ENCODE results near the gene SLC27A3.

The SLC27A3 gene

DNA sequence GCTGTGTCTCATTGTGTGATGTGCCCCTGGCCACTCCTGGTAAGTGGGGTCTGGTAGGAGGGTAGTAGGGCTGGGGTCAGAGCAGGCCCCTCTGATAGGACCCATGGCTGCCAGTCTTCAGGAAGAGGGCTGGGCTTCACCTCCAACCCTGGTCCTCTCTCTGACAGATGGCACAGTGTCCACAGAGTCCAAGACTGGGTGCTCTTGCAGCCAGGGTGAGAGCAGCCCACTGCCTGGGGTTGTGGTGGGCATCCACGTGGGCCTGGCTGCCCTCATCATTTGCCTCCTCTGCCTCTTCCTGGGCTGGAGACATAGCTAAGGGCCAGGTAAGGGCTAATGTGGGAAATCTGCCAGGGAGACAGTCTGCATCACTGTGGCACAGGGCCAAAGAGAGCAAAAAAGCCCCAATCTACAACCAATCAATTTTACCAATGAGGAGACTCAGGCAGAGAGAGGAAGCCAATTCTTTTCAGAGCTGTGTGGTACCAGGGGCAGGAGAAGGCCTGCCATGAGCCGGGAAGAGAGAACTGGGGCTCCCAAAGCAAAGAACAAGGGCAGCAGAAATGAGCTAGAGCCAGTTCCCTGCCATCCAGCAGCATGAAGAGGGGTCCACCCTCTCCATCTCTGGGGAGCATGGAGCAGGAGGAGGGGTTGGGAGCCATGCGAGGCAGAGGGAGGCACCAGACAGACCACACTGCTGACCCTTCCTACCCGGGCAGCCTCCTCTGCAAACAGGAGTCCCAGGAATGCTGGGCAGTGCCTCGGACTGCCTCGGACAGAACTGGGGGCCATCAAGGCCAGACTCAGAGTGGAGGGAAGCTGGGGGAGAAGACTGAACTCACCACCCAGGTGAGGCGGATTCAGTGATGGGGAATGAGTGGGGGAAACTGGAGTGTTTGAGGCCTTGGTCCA, 26.8 kb downstream of the SLC27A3 start:
- no peak overlapping the region for H3K9ac ChIP-seq (ENCODE audit: low read depth, low read length)
- 0 out of 2 replicates have a peak, but pooled peaks cover 9% of the 10 kb centered on the region for H3K36me3 ChIP-seq (ENCODE audit: insufficient read depth, low read length)
- WGBS: 97% methylated on average over 7 of the region's 7 CpGs
- no peaks in the 10 kb centered on the region for H3K4me1 ChIP-seq (ENCODE audit: insufficient read depth, low read length)
- no peaks in the 10 kb centered on the region for H3K27me3 ChIP-seq (ENCODE audit: insufficient read depth, low read length)
- no peaks in the 10 kb centered on the region for H3K9me3 ChIP-seq (ENCODE audit: insufficient read depth, low read depth, low read length)
- H3K27ac ChIP-seq (ENCODE audit: low read depth, low read length): no peak overlapping the region
- no peak overlapping the region for H3K4me3 ChIP-seq (ENCODE audit: low read length)

DNA sequence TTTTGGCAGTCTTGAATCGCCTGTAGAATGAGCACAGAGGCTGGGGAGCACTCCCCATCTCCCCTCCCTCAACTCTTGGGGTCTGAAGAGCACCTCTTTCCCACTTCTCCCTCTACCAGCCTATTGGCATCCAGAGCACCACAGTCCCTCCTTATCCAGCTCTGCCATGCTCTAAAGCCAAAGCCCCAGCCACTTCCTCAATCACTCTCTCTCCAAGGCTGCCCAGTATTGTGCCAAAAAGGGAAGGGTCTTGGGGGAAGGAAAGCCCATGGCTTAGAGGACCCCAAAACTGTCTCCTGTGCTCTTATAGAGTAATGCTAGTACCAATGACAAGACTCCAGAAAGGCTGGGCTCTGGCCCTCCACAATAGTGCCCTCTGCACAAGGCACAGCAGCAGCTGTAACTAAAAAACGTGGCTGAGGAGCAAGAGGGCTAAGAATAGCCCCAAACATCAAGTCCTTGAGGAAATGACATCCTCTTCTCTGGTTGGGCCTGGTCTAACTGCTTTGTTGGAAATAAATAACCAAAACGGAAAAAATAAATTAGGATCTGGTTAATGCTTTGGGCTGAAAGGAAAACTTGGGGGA, 28.4 kb downstream of the SLC27A3 start:
- Histone ChIP-seq H3K4me3 (ENCODE audit: low read length) (no peak overlapping the region), H3K27ac (ENCODE audit: low read depth, low read length) (no peak overlapping the region), H3K27me3 (ENCODE audit: insufficient read depth, low read length) (no peaks in the 10 kb centered on the region), H3K9ac (ENCODE audit: low read depth, low read length) (no peak overlapping the region), H3K9me3 (ENCODE audit: insufficient read depth, low read depth, low read length) (no peaks in the 10 kb centered on the region), H3K4me1 (ENCODE audit: insufficient read depth, low read length) (no peaks in the 10 kb centered on the region), H3K36me3 (ENCODE audit: insufficient read depth, low read length) (peaks cover 23% of the 10 kb centered on the region)
- WGBS: 82% methylated on average over 3 of the region's 3 CpGs

DNA sequence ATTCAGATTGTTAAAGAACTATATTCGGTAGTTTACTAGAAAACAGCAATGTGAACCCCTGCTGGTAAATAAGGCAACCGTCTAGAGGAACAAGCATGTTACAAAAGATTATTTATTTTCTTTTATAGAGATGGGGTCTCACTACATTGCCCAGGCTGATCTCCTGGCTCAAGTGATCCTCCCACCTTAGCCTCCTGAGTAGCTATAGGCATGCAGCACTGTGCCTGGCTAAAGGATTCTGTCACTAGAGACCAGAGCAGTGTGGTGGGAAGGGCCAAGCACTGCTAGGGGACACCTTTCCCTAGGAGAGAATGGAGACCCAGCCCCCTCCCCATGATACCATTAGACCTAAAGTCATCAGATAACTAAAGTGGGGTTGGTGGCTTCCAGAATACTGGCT, 28.9 kb downstream of the SLC27A3 start:
- Histone ChIP-seq H3K27me3 (ENCODE audit: insufficient read depth, low read length) (no peaks in the 10 kb centered on the region), H3K4me3 (ENCODE audit: low read length) (no peak overlapping the region), H3K27ac (ENCODE audit: low read depth, low read length) (no peak overlapping the region), H3K4me1 (ENCODE audit: insufficient read depth, low read length) (no peaks in the 10 kb centered on the region), H3K9ac (ENCODE audit: low read depth, low read length) (no peak overlapping the region), H3K36me3 (ENCODE audit: insufficient read depth, low read length) (peaks cover 29% of the 10 kb centered on the region), H3K9me3 (ENCODE audit: insufficient read depth, low read depth, low read length) (no peaks in the 10 kb centered on the region)
- 62% methylated on average over 2 of the region's 2 CpGs for WGBS

DNA sequence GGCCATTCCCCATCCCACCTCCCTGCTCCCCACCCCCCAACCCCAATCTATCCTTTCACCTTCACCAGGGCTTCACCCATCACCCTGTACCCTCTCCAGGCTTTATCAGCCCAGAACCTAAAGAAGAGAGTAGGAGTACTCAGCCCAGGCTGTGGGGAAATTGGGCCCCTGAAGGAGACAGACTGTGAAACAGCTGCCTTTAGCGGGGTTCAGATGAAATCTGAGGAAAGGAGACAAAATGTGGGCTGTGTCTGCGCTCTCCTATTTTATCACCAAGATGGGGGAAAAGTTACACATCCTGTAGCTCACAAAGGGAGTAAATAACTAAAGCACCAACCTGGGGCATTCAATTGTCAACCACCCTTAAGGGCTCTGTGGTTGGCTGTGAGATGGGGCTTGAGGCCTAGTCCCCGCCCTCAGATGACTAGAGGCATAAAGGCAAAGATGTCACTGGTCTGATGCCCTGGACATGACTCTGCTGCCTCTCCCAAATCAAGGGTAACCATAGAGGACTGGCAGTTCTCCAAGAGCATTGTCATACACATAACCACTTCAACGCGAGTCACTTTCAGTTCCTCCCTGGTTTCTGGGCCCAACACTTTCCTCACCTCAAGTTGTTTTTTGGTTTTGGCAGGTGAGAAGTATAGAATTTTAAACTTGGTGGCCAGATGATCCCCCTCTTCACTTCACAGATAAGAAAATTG, 30.0 kb downstream of the SLC27A3 start:
- H3K4me1 ChIP-seq (ENCODE audit: insufficient read depth, low read length): no peaks in the 10 kb centered on the region
- H3K9me3 ChIP-seq (ENCODE audit: insufficient read depth, low read depth, low read length): no peaks in the 10 kb centered on the region
- no peaks in the 10 kb centered on the region for H3K27me3 ChIP-seq (ENCODE audit: insufficient read depth, low read length)
- no peak overlapping the region for H3K27ac ChIP-seq (ENCODE audit: low read depth, low read length)
- 90% methylated on average over 5 of the region's 5 CpGs for WGBS
- no peak overlapping the region for H3K9ac ChIP-seq (ENCODE audit: low read depth, low read length)
- H3K36me3 ChIP-seq (ENCODE audit: insufficient read depth, low read length): peaks cover 39% of the 10 kb centered on the region
- no peak overlapping the region for H3K4me3 ChIP-seq (ENCODE audit: low read length)

DNA sequence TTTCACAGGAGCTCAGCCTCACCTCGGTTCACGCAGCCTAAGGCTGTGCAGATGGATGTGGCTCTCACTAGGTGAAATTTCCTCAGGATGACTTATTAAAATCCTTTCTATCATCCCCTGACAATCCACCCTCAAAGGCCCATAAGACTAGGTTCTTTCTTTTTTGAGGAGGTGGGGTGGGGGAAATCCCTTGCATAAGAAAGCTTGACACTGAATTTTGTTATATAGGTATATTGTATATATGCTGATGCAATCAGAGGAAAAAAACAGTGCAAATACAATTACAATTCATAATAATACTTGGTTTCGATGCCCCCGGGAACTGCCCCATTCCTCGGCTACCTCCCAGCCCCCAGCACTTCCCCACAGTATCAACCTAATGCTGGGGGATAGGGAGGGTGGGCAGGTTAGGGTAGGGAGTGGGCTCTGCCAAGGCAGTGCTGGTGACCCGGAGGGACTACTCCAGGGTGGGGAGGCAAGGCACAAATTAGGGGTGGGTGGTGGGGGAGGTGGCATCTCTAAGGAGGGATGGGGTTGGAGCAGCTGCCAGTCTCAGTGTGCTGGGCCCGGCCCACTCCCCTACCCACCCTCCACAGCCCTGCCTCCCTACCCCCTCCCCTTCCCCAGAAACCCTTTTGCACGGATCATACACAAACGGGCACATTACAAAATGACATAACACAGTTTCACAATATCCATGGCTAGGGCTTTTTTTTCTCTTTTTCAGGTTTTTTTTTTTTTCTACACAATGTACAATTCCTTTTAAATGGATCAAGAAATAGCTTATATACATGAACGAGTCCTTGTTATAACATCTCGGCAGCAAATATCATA, 30.9 kb downstream of the SLC27A3 start:
- H3K36me3 ChIP-seq (ENCODE audit: insufficient read depth, low read length): peaks cover 47% of the 10 kb centered on the region
- H3K9me3 ChIP-seq (ENCODE audit: insufficient read depth, low read depth, low read length): no peaks in the 10 kb centered on the region
- H3K4me1 ChIP-seq (ENCODE audit: insufficient read depth, low read length): no peaks in the 10 kb centered on the region
- no peak overlapping the region for H3K9ac ChIP-seq (ENCODE audit: low read depth, low read length)
- no peaks in the 10 kb centered on the region for H3K27me3 ChIP-seq (ENCODE audit: insufficient read depth, low read length)
- 94% methylated on average over 8 of the region's 11 CpGs for WGBS
- H3K4me3 ChIP-seq (ENCODE audit: low read length): no peak overlapping the region
- no peak overlapping the region for H3K27ac ChIP-seq (ENCODE audit: low read depth, low read length)

DNA sequence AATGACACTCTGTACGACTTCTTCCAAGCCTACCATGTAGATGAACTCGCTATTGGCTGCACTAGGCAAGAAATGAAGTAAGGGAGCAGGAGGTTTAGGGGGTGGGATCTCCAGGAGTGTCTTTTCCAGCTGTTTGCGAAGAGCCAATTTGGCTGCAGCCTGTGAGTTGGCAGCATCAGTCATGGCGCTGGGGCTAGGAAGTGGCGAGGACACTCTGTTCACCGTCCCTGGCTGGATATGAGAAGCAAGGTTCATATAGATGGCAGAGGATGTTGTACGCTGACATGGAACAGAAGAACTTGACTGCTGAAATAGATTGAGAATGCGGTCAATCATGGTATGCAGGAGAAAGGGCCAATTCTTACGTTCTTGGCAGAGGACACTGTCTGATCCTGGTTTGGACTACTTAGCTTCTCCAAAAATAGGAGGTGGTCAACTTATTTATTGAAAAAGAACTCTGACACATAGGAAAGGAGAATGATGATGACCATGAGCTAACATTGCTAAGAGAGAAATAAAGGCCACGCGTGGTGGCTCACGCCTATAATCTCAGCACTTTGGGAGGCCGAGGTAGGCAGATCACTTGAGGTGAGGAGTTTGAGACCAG, 41.2 kb downstream of the SLC27A3 start:
- no peaks in the 10 kb centered on the region for H3K9me3 ChIP-seq (ENCODE audit: insufficient read depth, low read depth, low read length)
- 96% methylated on average over 13 of the region's 13 CpGs for WGBS
- no peaks in the 10 kb centered on the region for H3K4me1 ChIP-seq (ENCODE audit: insufficient read depth, low read length)
- peaks cover 89% of the 10 kb centered on the region for H3K36me3 ChIP-seq (ENCODE audit: insufficient read depth, low read length)
- H3K27me3 ChIP-seq (ENCODE audit: insufficient read depth, low read length): no peaks in the 10 kb centered on the region
- no peak overlapping the region for H3K4me3 ChIP-seq (ENCODE audit: low read length)
- no peak overlapping the region for H3K27ac ChIP-seq (ENCODE audit: low read depth, low read length)
- H3K9ac ChIP-seq (ENCODE audit: low read depth, low read length): no peak overlapping the region

DNA sequence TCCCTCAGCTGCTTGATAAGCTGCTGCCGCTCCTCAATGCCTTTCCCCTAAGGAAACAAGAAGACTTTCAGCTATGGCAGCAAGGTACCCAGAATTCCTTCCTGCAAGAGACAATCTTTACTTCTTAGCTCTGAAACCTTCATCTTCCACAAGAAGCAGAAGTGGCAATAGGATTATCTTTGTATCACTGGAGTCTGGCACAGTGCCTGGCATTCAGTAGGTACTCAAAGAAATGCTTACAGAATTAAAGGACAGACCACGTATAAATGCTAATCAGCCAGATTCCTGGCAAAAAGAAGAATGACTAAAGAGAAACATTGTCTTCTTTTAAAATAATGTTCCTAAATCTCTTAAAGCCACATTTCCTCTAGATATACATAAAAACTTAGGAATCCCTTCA, 43.7 kb downstream of the SLC27A3 start:
- H3K27ac ChIP-seq (ENCODE audit: low read depth, low read length): no peak overlapping the region
- H3K4me1 ChIP-seq (ENCODE audit: insufficient read depth, low read length): no peaks in the 10 kb centered on the region
- H3K9ac ChIP-seq (ENCODE audit: low read depth, low read length): no peak overlapping the region
- H3K36me3 ChIP-seq (ENCODE audit: insufficient read depth, low read length): peaks cover 71% of the 10 kb centered on the region
- whole genome bisulfite sequencing: over 99% methylated on average over 2 of the region's 2 CpGs
- H3K4me3 ChIP-seq (ENCODE audit: low read length): no peak overlapping the region
- H3K27me3 ChIP-seq (ENCODE audit: insufficient read depth, low read length): no peaks in the 10 kb centered on the region
- H3K9me3 ChIP-seq (ENCODE audit: insufficient read depth, low read depth, low read length): no peaks in the 10 kb centered on the region

DNA sequence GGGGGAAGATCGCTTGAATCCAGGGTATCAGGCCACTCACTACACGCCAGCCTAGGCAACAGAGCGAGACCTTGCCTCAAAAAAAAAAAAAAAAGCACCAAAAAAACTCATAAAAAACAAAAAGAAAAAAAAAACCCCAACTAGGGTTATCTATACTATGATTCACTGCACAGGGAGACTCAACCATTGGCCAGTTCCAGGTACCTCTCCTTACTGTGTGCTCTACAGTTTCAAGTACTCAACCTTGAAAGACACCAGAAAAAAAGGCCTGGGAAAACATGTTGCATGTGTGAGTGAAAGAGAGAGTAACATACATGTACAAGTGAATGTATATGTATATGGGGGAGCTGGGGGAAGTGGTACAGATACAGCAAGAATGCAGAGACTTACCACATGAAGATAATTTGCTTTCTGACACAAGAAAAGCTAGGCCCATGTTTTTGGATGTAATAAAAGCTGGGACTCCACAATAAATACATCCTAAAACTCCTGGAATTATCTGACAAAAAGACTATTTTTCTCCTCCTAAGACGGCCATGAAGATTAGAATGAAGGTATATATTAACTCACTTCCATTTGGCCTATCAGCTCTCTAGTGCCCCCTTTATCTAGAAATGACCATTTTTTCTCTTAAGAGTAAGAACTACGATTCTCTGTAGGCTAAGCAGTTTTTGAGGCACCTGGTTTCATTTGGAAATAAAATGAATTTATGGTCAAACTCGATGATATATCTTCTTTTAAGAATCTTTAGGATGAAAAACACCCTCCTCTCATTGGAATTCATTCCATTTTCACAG, 52.2 kb downstream of the SLC27A3 start:
- Histone ChIP-seq H3K4me3 (ENCODE audit: low read length) (no peak overlapping the region), H3K4me1 (ENCODE audit: insufficient read depth, low read length) (no peaks in the 10 kb centered on the region), H3K27me3 (ENCODE audit: insufficient read depth, low read length) (no peaks in the 10 kb centered on the region), H3K9ac (ENCODE audit: low read depth, low read length) (no peak overlapping the region), H3K36me3 (ENCODE audit: insufficient read depth, low read length) (peaks cover 49% of the 10 kb centered on the region), H3K9me3 (ENCODE audit: insufficient read depth, low read depth, low read length) (no peaks in the 10 kb centered on the region), H3K27ac (ENCODE audit: low read depth, low read length) (no peak overlapping the region)
- WGBS: 91% methylated on average over 5 of the region's 6 CpGs
